Measurements from ENCODE around the gene HLA-DQA1.
"Not testable (repeated sequence)": the region's sequence is repeated elsewhere in the genome, so short reads cannot be mapped to it uniquely, and the experiment has no call there.

Gene HLA-DQA1

DNA sequence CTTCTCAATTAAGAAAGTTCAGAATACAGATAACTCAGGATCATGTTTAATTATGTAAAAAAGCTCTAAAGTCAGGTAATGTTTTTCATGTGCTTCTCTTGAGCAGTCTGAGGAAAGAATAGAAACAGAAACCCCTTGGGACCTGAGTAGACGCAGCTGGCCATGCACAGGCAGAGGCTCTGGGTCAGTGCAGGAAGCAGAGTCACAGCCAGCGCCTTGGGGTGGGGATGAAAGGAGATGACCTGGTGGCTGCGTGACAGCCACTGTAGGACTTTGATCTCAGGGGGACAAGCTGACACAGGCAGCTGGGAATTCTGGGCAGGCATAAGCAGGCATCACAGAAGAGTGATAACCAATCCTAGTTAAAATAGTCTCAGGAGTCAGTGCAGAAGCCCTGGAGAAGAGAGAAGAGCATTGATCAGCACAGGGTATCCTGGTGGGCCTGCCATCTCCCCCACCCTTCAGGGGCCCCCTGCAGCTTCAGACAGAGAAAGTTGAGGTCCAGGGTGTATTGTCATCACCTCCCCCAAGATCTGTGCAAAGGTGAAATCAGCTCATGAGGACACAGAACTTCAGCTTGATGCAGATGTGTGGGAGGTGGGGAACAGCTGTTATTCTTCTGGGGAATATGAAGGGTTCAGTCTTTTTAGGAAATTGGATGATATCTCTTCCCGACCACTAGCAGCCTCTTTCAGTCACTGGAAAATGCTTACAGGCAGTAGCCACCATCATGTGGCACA lies 22.8 kb downstream of the HLA-DQA1 start:
- no peak for DNase-seq (ENCODE audit: low read depth)

DNA sequence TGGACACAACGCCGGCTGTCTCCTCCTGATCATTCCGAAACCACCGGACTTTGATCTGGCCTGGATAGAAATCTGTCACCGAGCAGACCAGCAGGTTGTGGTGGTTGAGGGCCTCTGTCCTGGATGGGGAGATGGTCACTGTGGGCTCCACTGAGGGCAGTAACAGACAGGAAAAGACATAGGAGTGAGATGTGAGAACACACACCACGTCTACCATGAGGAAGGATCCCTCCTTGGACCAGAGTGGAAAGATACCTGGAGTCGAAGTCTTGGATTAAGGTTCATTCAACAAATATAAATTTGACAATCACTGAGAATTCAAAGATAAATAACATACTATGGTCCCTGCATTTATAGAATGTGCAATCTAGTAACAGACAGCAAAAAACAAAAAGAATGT lies 24.9 kb downstream of the HLA-DQA1 start:
- no peak for DNase-seq (ENCODE audit: low read depth)

DNA sequence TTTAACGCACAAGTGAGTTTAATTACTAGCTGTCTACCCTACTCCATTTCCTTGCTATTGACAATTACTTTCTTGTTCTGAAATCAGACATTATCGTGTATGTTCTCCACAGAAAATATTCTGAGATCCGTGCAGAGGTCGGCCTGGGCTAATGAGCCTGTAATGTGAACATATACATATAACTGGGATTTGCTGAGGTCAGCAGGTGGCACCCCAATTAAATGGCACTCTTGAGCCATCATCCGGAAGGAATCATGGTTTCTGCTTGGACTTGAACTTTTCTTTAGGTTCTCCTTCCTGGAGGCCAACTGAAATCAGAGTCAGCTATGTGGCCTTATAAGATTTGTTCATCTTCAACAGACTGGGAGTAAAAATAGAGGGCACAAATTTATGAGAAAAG lies 25.6 kb downstream of the HLA-DQA1 start:
- no peak for DNase-seq (ENCODE audit: low read depth)

DNA sequence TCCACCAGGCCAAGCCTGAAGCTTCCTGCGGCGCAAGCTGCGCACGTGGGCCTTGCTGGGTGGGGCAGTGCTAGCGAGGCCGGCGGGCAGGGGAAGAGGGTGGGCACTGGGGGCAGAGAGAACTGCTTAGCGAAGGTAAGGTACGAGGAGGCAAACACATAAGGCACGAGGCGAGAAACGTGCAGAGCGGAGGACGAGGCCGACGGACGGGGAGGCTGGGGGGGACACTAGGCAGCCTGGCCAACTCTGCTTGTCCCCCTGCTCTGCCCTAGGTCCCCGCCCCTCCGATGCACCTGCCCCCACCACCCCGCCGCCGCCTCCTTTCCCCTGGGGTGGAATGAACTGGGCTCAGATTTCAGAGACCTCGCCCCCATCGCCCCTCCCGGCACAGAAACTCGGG lies 27.1 kb downstream of the HLA-DQA1 start:
- DNase-seq (ENCODE audit: low read depth), result no peak

DNA sequence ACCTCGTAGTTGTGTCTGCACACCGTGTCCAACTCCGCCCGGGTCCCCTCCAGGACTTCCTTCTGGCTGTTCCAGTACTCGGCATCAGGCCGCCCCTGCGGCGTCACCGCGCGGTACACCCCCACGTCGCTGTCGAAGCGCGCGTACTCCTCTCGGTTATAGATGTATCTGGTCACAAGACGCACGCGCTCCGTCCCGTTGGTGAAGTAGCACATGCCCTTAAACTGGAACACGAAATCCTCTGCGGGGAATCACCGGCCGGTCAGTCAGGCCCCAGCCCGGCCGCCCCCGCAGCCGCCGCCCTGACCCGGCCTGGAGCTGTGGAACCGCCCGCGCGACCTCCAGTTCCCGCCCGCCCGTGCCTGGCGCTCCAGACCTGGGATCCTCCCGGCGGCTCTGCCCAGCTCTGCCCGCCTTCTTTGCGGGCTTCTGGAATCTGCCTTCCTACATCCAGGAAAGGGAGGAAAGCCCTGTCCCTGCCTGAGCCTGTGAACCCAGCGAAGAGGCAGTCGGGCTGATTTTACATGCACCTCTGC lies 27.7 kb downstream of the HLA-DQA1 start:
- no peak for DNase-seq (ENCODE audit: low read depth)

DNA sequence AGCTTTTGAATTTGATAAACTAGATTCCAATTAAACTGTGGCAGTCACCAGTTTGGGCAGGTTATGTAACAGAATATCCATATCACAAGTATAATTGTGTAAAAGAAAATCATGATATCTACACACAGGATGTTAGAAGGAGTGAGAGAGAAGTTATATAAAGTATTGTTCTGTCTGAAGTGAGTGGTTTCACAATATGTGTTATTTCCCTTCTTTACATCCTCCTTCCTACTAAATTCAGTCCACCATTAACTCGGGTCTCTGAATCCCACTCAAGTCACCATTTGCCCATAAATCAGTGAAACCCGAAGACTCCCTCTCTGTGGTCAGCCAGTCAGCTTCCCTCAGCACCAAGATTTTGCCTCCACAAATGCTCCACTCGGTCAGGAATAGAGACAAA lies 28.5 kb downstream of the HLA-DQA1 start:
- DNase-seq (ENCODE audit: low read depth), result no peak

DNA sequence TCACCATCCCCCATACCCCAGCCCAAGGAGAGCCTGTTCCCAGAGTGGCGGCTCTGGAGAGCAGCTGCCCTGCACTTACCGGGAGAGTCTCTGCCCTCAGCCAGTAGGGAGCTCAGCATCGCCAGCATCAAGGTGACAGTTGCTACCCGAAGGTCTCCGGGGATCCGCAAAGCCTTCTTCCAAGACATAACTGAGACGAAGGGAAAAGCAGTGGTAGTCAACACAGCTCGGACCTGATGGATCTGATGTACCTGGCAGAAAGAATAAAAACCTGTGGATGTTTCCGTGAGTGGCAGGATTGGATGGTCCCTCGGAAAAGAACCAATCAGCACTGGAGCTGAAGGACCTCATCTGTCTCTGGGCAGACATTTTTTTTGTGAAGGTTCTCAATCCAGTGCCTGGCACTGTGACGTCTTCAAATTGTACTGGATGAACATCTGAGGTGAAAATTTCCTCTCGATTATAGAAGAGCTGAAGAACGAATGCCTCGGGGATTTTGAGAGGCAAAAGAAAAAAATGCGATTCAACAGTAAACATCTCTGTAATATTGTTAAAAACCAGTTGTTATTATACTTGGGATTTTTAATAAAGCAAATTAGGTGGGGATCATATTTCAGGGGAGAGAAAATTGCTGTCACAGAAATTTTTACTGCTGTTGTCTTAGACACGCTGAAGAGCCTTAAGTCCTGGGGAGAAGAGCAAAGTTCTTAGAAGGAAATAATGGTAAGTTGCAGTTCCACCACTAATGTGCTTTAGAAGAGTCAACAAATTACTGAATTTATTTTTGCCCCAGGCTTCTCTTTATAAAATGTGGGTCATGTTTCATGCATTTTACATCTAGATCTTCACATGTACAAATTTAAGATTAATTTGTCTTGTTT lies 29.5 kb downstream of the HLA-DQA1 start, which contains the start of gene HLA-DQB1:
Gene HLA-DQB1 (minus strand): TSS at position 238 of the 881 bp plus-strand sequence. CDS start 50 bp downstream, at position 188.
- peak; percentile 11 for DNase-seq (ENCODE audit: low read depth)

DNA sequence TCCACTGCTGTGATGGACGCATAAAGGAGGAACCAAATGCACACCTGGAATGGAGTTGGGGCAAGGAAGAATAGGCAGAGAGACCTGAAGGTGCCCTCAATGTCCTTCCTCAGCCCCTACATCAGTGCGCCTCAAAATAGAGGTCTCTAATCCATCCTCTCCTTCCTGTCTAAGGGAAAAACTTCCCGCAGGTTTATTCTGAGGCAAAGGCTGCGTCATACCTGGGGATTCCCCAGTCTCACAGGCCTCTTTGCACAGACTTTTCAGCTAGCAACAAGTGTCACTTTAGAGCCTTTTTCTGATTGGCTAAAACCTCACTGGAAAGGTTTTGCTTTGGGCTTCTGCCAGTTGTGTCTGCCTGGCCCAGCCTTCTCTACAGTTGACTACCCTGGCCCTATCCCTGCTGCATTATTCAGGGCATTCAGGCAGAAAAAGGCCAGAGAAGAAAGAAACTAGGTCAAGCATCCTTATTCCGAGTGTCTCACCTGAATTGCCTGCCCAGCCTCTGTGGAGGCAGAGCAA lies 31.1 kb downstream of the HLA-DQA1 start:
- DNase-seq (ENCODE audit: low read depth), result peak; percentile 65

DNA sequence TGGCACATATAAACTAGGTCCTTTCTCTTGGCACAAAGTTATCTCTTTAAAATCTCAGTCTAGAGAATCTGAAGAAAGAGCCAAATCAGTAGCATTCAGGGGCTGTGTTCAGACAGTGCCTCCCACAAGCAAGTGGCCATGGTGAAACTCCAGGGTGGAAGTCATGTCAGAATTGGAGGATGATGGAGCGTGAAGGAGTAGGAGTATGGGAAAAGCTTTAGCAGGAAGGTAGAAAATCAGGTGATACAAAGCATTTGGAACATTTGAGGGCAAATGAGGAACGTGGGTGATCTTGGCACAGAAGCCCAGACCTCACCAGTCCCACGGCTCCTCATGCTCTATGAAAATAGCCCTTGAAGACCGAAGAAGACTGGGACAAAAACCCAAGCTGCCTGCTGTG lies 32.0 kb downstream of the HLA-DQA1 start:
- DNase-seq (ENCODE audit: low read depth), result no peak

DNA sequence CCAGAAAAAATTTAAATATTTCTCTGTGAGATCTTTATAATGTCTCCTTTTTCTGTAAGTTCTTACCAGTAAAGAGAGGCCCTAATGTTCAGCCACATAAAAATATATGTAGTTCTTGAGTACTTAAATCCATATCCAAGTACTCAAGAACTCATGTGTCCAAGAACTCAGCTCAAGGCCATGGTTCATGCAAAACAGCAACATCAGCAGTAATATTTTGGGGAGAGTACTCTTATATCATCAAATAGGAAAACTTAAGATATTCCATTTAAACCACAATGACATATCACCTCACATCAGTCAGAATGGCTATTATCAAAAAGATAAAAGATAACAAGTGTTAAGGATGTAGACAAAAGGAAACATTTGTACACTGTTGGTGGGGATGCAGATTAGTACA lies 32.7 kb downstream of the HLA-DQA1 start:
- DNase-seq (ENCODE audit: low read depth), result no peak

DNA sequence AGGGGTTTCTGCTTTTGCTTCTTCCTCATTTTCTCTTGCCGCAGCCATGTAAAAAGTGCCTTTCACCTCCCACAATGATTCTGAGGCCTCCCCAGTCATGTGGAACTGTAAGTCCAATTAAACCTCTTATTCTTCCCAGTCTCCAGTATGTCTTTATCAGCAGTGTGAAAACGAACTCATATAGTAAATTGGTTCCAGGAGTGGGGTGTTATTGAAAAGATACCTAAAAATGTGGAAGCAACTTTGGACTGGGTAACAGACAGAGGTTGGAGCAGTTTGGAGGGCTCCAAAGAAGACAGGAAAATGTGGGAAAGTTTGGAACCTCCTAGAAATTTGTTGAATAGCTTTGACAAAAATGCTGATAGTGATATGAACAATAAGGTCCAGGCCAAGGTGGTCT lies 34.7 kb downstream of the HLA-DQA1 start:
- not testable (repeated sequence) for DNase-seq (ENCODE audit: low read depth)

DNA sequence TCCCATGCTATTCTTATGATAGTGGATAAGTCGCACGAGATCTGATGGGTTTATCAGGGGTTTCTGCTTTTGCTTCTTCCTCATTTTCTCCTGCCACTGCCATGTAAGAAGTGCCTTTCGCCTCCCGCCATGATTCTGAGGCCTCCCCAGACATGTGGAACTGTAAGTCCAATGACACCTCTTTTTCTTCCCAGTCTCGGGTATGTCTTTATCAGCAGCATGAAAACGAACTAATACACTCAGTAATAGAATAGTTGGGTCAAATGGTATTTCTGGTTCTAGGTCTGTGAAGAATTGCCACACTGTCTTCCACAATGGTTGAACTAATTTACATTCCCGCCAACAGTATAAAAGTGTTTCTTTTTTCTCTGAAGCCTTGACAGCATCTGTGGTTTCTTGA lies 36.9 kb downstream of the HLA-DQA1 start:
- not testable (repeated sequence) for DNase-seq (ENCODE audit: low read depth)

DNA sequence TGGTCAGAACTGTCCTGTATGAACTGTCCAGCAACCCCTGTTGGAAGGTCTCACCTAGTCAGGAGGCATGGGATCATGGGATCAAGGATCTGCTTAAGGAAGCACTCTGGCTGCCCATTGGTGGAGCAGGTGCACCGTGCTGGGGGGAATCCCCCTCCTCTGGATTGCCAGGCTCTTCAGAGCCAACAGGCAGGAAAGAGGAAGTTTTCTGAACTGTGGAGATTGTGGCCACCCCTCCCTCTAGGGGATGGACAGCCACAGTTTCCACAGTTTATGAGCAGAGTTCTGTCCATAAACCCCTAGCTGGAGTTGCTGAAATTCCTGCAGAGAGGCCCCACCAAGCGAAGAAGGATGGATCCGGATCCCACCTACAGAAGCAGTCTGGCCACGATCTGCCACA lies 42.3 kb downstream of the HLA-DQA1 start:
- DNase-seq (ENCODE audit: low read depth), result no peak

DNA sequence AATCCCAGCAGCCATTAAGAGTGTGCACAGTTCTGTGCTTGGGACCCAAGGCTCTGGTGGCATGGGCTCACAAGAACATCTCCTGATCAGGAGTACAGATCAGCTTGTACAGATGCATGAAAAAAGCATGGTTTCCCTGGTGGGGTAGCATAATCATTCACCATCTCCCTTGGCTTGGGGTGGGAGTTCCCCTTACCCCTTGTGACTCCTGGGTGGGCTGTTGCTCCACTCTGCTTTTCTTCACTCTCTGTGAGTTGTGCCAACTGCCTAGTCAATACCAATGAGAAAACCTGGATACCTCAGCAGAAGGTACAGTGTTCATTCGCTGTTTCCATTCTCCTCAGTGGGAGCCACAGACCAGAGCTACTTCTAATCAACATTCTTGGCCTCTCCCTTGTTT lies 42.8 kb downstream of the HLA-DQA1 start:
- no peak for DNase-seq (ENCODE audit: low read depth)

DNA sequence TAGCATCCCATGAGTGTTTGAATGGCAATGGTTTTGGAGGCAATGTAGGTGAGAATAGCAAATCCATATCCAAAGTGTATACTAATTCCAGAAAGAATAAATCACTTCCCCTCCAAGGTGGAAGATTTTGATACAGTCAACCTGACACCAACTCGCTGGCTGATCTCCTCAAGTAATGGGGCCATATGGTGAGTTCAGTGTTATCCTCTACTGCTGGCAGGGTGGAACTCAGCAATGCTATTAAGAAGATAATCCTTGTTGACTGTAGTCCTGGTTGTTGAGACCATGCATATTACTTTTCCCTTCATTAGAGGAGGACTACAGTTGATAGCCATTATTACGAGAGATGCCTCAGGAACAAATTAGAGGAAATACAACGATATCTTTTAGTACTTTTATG lies 47.0 kb downstream of the HLA-DQA1 start:
- DNase-seq (ENCODE audit: low read depth), result no peak

DNA sequence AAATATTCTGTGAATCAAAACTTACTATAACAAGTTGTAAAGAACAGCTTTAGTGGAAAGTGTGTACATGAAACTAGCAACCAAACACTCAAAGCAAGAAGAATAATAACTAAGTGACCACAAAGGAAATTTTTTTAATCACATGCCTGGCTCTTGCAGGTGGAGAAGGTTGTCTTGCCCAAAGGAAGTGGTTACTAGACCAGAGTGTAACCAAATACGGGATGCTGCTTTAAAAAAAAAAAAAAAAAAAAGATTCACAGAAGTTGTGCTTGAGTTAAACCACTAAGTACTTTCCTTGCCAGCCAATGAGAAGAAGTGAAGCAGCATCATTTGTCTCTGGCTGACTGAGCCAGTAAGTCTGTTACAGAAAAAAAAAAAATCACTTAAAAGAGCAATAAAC lies 48.4 kb downstream of the HLA-DQA1 start:
- DNase-seq (ENCODE audit: low read depth), result peak; percentile 72

DNA sequence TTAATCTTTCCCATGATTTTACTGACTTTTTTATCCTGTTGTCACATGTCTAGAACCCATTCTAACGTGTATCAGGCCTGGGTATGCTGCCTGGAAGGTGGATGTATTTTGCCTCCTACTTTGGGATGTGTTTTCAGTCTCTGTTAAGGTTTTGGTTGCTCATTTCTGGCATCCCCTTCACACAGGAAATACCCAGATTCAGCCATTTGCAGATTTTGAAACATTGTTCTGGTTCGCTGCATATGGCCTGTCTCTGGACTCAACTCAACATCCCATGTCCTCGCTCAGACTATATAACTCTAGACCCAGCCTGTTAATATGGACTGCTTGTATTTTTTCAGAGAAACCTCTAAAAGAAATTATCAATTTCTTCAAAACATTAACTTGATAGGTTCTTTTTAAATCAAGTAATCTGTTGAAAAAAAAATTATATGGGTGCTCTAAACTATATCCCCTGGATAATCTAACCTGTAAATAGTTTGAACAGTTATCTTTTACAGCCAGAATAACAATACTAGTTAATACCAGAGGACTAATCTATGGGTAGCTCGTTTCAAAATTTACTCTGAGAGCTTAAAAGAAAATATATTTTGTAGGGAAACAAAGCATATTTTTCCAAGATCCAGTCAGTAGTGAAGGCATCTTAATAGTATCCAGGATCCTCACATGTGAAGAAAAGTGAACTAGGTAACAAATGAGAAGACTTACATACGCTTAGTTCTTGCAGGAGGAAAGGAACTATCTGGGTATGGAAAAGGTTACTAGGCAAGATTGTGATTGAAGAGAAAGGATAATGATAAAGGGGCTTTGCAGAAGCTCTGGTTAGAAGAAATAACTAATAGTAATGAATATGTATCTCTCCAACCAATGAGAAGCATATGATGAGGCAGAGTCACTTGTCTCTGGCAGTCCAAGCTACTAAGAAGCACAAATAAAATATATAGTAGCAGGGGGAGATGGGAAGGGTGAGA lies 52.6 kb downstream of the HLA-DQA1 start:
- DNase-seq (ENCODE audit: low read depth), result peak; percentile 43

DNA sequence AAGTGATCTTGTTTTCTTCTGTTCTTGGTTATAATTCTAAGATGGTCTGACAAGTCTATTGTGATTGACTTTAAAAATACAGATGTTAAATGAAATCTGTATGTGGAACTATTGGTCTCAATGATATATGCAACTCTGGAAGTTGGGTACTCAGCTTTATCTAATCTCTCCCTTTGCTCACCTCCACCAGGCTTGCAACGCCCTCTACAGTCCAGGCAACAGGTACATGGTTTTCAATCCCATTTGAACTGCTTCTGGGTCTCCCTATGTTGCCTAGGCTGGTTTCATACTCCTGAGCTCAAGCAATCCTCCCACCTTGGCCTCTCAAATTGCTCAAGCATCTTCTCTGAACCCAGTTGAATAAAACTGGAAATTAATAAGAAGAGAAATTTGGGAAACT lies 54.8 kb downstream of the HLA-DQA1 start:
- DNase-seq (ENCODE audit: low read depth), result no peak
